ENCODE measurements around the gene TBX3.

Gene TBX3

GRCh38 chr12:114704096-114704495, 20.1 kb upstream of the TBX3 start:
- no peaks in the 10 kb centered on the region for H3K9me3 ChIP-seq (ENCODE audit: low read length)
- no peak overlapping the region for H3K27ac ChIP-seq (ENCODE audit: low read depth, low read length)
- H3K9ac ChIP-seq (ENCODE audit: low read length) = no peak overlapping the region
- H3K27me3 ChIP-seq (ENCODE audit: control insufficient read depth in 1 of 2, insufficient read depth in 2 of 2, low read length in 2 of 2) = peaks cover 31 to 53% of the 10 kb centered on the region in 2 donors
- no peaks in the 10 kb centered on the region for H3K36me3 ChIP-seq (ENCODE audit: insufficient read depth, low read length)
- H3K4me3 ChIP-seq (ENCODE audit: low read depth in 1 of 2, low read length in 2 of 2) = no peak overlapping the region
- no peaks in the 10 kb centered on the region for H3K4me1 ChIP-seq (ENCODE audit: insufficient read depth, low read length)

DNA sequence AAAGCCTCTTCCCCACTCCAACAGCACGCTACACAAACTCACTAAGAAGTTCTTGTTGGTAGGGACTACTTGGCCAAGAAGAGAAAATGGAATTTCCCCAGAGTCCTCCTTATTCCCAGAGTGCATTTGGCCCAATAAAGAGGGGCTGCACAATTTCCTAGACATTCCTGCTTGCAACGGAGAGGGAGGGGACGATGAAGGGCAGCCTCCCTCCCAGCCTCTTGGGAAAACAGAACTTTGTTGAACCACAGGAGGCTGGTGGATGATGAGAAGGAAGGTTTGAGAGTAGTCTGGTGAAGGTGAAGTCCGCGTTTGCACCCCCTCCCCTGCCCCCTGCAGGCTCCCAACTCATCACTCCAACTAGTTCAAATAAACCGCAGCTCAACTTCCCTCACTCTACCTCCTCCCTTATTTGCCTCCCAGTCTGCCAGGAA, 19.1 kb upstream of the TBX3 start:
- no peaks in the 10 kb centered on the region for H3K36me3 ChIP-seq (ENCODE audit: insufficient read depth, low read length)
- H3K27me3 ChIP-seq (ENCODE audit: control insufficient read depth in 1 of 2, insufficient read depth in 2 of 2, low read length in 2 of 2) = peaks cover 42 to 60% of the 10 kb centered on the region in 2 donors
- H3K4me3 ChIP-seq (ENCODE audit: low read depth in 1 of 2, low read length in 2 of 2) = no peak overlapping the region
- no peak overlapping the region for H3K27ac ChIP-seq (ENCODE audit: low read depth, low read length)
- peaks cover 3% of the 10 kb centered on the region for H3K4me1 ChIP-seq (ENCODE audit: insufficient read depth, low read length)
- no peak overlapping the region for H3K9ac ChIP-seq (ENCODE audit: low read length)
- no peaks in the 10 kb centered on the region for H3K9me3 ChIP-seq (ENCODE audit: low read length)

- no peak overlapping the region for H3K27ac ChIP-seq (ENCODE audit: low read depth, low read length)
- no peaks in the 10 kb centered on the region for H3K36me3 ChIP-seq (ENCODE audit: insufficient read depth, low read length)
- no peak overlapping the region for H3K9ac ChIP-seq (ENCODE audit: low read length)
- no peak overlapping the region for H3K4me3 ChIP-seq (ENCODE audit: low read depth in 1 of 2, low read length in 2 of 2)
- no peaks in the 10 kb centered on the region for H3K9me3 ChIP-seq (ENCODE audit: low read length)
- peaks cover 48 to 65% of the 10 kb centered on the region in 2 donors for H3K27me3 ChIP-seq (ENCODE audit: control insufficient read depth in 1 of 2, insufficient read depth in 2 of 2, low read length in 2 of 2)
- H3K4me1 ChIP-seq (ENCODE audit: insufficient read depth, low read length) = peaks cover 7% of the 10 kb centered on the region
Measured at GRCh38 chr12:114702462-114702861, 18.5 kb upstream of the TBX3 start.

- Histone ChIP-seq H3K27ac (ENCODE audit: low read depth, low read length) (no peak overlapping the region), H3K4me3 (ENCODE audit: low read depth in 1 of 2, low read length in 2 of 2) (no peak overlapping the region), H3K4me1 (ENCODE audit: insufficient read depth, low read length) (peaks cover 7% of the 10 kb centered on the region), H3K27me3 (ENCODE audit: control insufficient read depth in 1 of 2, insufficient read depth in 2 of 2, low read length in 2 of 2) (peaks cover 57 to 74% of the 10 kb centered on the region in 2 donors), H3K36me3 (ENCODE audit: insufficient read depth, low read length) (no peaks in the 10 kb centered on the region), H3K9me3 (ENCODE audit: low read length) (no peaks in the 10 kb centered on the region), H3K9ac (ENCODE audit: low read length) (no peak overlapping the region)
Measured at GRCh38 chr12:114701553-114701952, 17.6 kb upstream of the TBX3 start.

DNA sequence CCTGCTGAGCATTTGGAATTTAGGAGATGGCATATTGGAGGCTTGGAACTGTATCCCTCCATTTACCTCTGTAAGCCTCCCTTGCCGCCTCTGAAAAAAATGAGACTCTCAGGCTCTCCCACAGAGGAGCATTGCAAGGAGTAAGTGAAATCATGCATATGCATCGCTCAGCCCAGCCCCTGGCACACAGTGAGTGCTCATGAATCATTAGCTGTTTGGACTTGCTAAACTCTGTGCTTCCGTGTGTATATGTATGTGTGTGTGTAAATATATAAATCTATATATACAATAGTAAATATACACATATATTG, 17.1 kb upstream of the TBX3 start:
- Histone ChIP-seq H3K4me3 (ENCODE audit: low read depth in 1 of 2, low read length in 2 of 2) (no peak overlapping the region), H3K9me3 (ENCODE audit: low read length) (no peaks in the 10 kb centered on the region), H3K27ac (ENCODE audit: low read depth, low read length) (no peak overlapping the region), H3K27me3 (ENCODE audit: control insufficient read depth in 1 of 2, insufficient read depth in 2 of 2, low read length in 2 of 2) (peaks cover 58 to 79% of the 10 kb centered on the region in 2 donors), H3K36me3 (ENCODE audit: insufficient read depth, low read length) (no peaks in the 10 kb centered on the region), H3K4me1 (ENCODE audit: insufficient read depth, low read length) (peaks cover 7% of the 10 kb centered on the region), H3K9ac (ENCODE audit: low read length) (no peak overlapping the region)

DNA sequence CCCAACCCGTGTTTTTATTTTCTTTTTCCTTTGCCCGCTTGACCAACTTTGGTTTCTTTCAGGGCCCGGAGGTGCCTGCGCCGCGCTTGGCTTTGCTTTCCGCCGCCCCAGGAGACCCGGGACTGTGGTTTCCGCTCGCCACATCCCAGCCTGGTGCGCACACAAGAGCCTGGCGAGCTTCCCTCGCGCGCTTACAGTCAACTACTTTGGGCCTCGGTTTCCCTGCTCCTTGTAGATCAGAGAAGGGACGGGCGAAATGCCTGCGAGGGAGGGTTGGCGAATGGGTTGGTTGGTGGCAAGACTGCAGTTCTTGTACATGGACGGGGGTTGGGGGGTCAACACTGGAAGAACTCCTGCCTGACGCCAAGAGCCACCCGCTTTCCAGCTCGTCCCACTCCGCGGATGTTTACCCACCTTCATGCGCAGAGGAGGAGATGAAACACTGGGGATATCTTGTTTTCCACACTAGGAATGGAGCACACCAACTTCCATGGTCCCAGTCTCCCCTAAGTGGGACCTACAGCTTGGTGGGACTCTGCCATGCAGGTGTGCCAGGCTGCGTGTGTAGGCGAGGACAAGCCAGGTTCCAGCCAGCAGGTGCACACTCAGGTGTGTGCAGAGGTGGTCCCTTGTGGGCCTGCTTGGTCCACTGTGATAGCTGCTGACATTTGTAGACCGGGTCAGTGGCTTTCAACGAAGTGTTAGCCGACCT, 16.6 kb upstream of the TBX3 start:
- Histone ChIP-seq H3K9me3 (ENCODE audit: low read length) (no peaks in the 10 kb centered on the region), H3K4me1 (ENCODE audit: insufficient read depth, low read length) (peaks cover 7% of the 10 kb centered on the region), H3K36me3 (ENCODE audit: insufficient read depth, low read length) (no peaks in the 10 kb centered on the region), H3K27me3 (ENCODE audit: control insufficient read depth in 1 of 2, insufficient read depth in 2 of 2, low read length in 2 of 2) (peaks cover 62 to 84% of the 10 kb centered on the region in 2 donors), H3K9ac (ENCODE audit: low read length) (no peak overlapping the region), H3K27ac (ENCODE audit: low read depth, low read length) (no peak overlapping the region), H3K4me3 (ENCODE audit: low read depth in 1 of 2, low read length in 2 of 2) (no peak overlapping the region)

DNA sequence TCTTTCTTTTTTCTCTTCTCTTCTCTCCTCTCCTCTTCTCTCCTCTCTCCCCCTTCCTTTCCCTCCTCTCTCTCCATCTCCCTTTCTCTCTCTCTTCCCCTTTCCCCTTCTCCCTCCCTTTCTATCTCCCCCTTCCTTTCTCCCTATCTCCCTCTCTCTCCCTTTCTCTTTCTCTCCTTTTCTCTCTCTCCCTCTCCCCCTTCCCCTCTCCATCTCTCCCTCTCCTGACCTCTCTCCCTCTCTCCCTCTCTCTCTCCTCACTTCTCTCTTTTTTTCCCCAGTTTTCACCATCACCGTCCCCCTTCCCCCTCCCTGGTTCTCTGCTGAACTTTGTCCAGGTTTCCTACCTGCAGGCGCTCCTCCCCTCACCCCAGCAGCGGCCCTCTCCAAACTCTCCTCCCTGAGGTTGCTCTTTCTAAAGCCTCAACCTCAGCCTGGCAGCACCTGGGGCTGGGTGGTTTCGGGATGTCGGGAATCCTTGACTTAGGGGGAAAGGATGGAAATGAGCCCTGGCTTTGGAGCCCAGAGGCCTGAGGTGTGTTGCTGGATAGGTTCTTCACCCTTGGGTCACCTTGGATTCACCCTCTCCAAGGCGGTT, 14.7 kb upstream of the TBX3 start:
- no peak overlapping the region for H3K27ac ChIP-seq (ENCODE audit: low read depth, low read length)
- H3K27me3 ChIP-seq (ENCODE audit: control insufficient read depth in 1 of 2, insufficient read depth in 2 of 2, low read length in 2 of 2) = peaks cover 80 to 95% of the 10 kb centered on the region in 2 donors
- no peak overlapping the region for H3K9ac ChIP-seq (ENCODE audit: low read length)
- H3K4me1 ChIP-seq (ENCODE audit: insufficient read depth, low read length) = peaks cover 7% of the 10 kb centered on the region
- H3K9me3 ChIP-seq (ENCODE audit: low read length) = no peaks in the 10 kb centered on the region
- H3K4me3 ChIP-seq (ENCODE audit: low read depth in 1 of 2, low read length in 2 of 2) = no peak overlapping the region
- H3K36me3 ChIP-seq (ENCODE audit: insufficient read depth, low read length) = no peaks in the 10 kb centered on the region

DNA sequence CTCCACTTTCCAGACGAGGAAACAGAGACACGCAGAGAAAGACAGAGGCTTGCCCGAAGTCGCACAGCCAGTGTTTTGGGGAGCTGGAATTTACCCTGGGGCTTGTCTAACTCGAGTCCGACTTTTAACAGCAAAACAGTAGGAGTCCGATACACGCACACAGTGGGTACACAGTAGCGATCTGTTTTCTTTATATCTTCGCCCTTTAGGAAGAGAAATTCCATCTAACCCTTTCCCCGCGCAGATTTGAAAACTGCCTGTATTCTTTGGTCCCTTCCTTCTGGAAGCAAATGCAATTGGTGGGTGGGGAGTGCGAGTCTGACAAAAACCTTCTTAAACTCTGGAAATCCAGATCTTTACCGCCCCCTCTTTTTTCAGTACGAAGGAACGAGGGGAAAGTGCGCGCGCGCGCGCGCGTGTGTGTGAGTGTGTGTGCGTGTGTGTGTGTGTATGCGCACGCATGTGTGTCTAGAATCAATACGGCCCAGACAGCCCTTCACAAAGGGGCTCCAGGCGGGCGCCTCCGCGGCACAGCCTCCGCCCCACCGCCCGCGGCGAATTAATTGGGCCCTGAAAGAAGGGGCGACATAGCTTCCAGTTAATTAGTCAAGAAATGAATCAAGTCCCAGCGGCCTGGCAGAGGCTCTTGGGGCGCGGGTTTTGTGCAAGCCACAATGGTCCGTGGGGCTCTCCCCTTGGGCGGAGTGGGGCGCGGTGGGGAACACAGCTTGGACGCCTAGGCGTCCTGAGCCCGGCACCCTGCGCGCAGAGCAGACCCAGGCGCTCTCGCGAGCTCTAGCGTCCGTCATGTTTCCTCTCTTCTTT, 14.0 kb upstream of the TBX3 start:
- Histone ChIP-seq H3K36me3 (ENCODE audit: insufficient read depth, low read length) (no peaks in the 10 kb centered on the region), H3K27ac (ENCODE audit: low read depth, low read length) (no peak overlapping the region), H3K9me3 (ENCODE audit: low read length) (no peaks in the 10 kb centered on the region), H3K4me3 (ENCODE audit: low read depth in 1 of 2, low read length in 2 of 2) (no peak overlapping the region), H3K27me3 (ENCODE audit: control insufficient read depth in 1 of 2, insufficient read depth in 2 of 2, low read length in 2 of 2) (peaks cover 87 to 97% of the 10 kb centered on the region in 2 donors), H3K4me1 (ENCODE audit: insufficient read depth, low read length) (peaks cover 10% of the 10 kb centered on the region), H3K9ac (ENCODE audit: low read length) (no peak overlapping the region)

DNA sequence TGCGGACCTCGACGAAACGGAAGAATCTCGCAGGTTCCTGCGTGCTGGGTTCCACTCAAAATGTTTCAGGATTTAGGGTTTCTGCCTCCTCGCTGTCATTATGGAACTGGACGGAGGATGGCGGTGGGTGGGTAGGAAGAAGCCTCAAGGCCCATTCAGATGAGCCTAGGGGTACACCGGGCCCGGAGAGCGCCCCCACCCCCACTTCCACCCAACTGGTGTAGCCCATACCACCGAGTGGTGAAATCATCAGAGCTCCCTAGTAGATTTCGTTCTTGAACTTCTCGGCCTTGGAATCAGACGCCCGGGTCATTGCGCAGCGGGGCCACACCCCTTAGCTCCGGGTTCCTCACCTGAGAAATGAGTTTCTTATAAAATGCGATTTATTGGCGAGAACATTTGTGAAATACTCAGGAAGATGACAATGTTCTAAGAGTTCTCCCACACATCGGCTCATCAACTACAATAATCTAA, 13.3 kb upstream of the TBX3 start:
- no peak overlapping the region for H3K4me3 ChIP-seq (ENCODE audit: low read depth in 1 of 2, low read length in 2 of 2)
- no peak overlapping the region for H3K9ac ChIP-seq (ENCODE audit: low read length)
- peaks cover 17% of the 10 kb centered on the region for H3K4me1 ChIP-seq (ENCODE audit: insufficient read depth, low read length)
- no peak overlapping the region for H3K27ac ChIP-seq (ENCODE audit: low read depth, low read length)
- H3K9me3 ChIP-seq (ENCODE audit: low read length) = no peaks in the 10 kb centered on the region
- peaks cover 92 to 97% of the 10 kb centered on the region in 2 donors for H3K27me3 ChIP-seq (ENCODE audit: control insufficient read depth in 1 of 2, insufficient read depth in 2 of 2, low read length in 2 of 2)
- H3K36me3 ChIP-seq (ENCODE audit: insufficient read depth, low read length) = no peaks in the 10 kb centered on the region

GRCh38 chr12:114696443-114697242, 12.7 kb upstream of the TBX3 start:
- Histone ChIP-seq H3K27me3 (ENCODE audit: control insufficient read depth in 1 of 2, insufficient read depth in 2 of 2, low read length in 2 of 2) (peaks cover 93 to 97% of the 10 kb centered on the region in 2 donors), H3K4me3 (ENCODE audit: low read depth in 1 of 2, low read length in 2 of 2) (no peak overlapping the region), H3K9ac (ENCODE audit: low read length) (no peak overlapping the region), H3K36me3 (ENCODE audit: insufficient read depth, low read length) (no peaks in the 10 kb centered on the region), H3K4me1 (ENCODE audit: insufficient read depth, low read length) (peaks cover 21% of the 10 kb centered on the region), H3K27ac (ENCODE audit: low read depth, low read length) (no peak overlapping the region), H3K9me3 (ENCODE audit: low read length) (no peaks in the 10 kb centered on the region)

DNA sequence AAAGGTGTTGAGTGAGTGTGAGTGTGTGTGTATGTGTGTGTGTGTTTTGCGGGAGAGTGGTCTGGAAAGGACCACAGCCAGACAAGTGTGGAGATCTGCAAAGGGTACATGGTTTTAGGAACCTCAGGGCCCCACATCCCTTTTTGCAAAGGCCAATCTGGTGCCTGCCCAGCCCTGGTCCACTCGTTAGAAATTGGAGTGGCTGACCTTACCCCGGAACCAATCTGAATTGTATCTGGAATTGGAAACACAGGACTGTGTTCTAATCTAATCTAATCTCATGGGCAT, 11.3 kb upstream of the TBX3 start:
- Histone ChIP-seq H3K9me3 (ENCODE audit: low read length) (no peaks in the 10 kb centered on the region), H3K27me3 (ENCODE audit: control insufficient read depth in 1 of 2, insufficient read depth in 2 of 2, low read length in 2 of 2) (peaks cover 97% of the 10 kb centered on the region in 2 donors), H3K4me1 (ENCODE audit: insufficient read depth, low read length) (peaks cover 21% of the 10 kb centered on the region), H3K36me3 (ENCODE audit: insufficient read depth, low read length) (no peaks in the 10 kb centered on the region), H3K4me3 (ENCODE audit: low read depth in 1 of 2, low read length in 2 of 2) (no peak overlapping the region), H3K27ac (ENCODE audit: low read depth, low read length) (no peak overlapping the region), H3K9ac (ENCODE audit: low read length) (no peak overlapping the region)

Measured in muscle layer of colon (tissue), 2 donors.